ENCODE results near the gene FARSB.

The FARSB gene

DNA sequence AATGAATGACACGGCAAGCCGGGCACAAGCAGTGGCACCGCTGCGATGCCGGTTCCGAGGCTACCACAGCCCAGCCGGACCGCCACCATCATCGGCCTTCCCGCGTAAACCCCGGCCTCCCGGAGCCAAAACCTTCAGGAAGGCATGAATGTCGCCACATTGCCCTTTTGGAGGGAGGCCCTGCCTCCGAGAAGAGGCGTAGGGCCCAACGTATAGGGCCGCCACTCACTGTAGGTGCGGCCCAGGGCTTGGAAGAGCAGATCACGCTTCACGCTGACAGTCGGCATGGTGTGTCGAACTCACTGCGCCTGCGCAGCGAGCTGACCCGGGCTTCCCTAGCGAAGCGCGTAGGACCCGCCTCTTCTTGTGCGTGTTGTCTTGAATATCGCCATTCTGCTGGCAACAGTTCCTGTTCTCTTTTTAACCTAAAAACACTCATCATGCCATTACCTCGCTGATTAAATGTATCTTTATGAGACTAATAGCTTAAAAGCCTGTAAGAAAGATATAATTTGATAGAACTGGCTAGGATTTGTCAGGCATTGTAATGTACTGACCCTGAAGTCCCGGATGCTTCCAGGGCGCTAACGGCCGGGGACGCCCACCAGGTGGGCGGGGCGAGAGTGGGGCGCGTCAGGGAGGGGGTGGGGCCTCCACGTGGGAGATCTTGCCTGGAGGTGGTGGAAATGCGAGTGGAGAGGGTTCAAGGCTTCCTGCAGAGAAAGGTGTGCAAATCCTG lies at the start of gene FARSB:
Gene FARSB (minus strand): TSS at position 306 of the 739 bp plus-strand sequence. CDS start 19 bp downstream, at position 287.
- Histone ChIP-seq H3K27ac (ENCODE audit: low read depth, low read length) (peak within 1 kb of the TSS; percentile 81), H3K4me3 (ENCODE audit: low read length) (peak within 1 kb of the TSS; percentile 98), H3K79me2 (ENCODE audit: control insufficient read depth, low read length) (peaks cover 61% of the 10 kb centered on the region), H3K4me2 (ENCODE audit: low read length) (peak within 1 kb of the TSS; percentile 78), H3K36me3 (ENCODE audit: control insufficient read depth, low read length) (peaks cover 38% of the 10 kb centered on the region), H3K4me1 (ENCODE audit: control insufficient read depth, low read length) (peaks cover 40% of the 10 kb centered on the region), H3K27me3 (ENCODE audit: control insufficient read depth, low read length) (no peaks in the 10 kb centered on the region), H3K9me2 (replicated peaks; ENCODE audit: control insufficient read depth, low read length) (no peaks in the 10 kb centered on the region), H4K20me1 (ENCODE audit: control insufficient read depth, insufficient read depth, low read depth, low read length) (peaks cover 7% of the 10 kb centered on the region; the same call in 1 of the 2 replicates), H3K9me3 (ENCODE audit: control insufficient read depth, insufficient read depth, low read length) (no peaks in the 10 kb centered on the region), H3F3A (ENCODE audit: control insufficient read depth, insufficient read depth) (no peaks in the 10 kb centered on the region)
- TF ChIP-seq EZH2phosphoT487 (IDR thresholded peaks at IDR 0.05; ENCODE audit: borderline replicate concordance, low read length): no peak
- TF ChIP-seq, protein P1, sequence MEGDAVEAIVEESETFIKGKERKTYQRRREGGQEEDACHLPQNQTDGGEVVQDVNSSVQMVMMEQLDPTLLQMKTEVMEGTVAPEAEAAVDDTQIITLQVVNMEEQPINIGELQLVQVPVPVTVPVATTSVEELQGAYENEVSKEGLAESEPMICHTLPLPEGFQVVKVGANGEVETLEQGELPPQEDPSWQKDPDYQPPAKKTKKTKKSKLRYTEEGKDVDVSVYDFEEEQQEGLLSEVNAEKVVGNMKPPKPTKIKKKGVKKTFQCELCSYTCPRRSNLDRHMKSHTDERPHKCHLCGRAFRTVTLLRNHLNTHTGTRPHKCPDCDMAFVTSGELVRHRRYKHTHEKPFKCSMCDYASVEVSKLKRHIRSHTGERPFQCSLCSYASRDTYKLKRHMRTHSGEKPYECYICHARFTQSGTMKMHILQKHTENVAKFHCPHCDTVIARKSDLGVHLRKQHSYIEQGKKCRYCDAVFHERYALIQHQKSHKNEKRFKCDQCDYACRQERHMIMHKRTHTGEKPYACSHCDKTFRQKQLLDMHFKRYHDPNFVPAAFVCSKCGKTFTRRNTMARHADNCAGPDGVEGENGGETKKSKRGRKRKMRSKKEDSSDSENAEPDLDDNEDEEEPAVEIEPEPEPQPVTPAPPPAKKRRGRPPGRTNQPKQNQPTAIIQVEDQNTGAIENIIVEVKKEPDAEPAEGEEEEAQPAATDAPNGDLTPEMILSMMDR (IDR thresholded peaks at IDR 0.05; ENCODE audit: low read depth, low read length, poor library complexity, severe bottlenecking): no peak

DNA sequence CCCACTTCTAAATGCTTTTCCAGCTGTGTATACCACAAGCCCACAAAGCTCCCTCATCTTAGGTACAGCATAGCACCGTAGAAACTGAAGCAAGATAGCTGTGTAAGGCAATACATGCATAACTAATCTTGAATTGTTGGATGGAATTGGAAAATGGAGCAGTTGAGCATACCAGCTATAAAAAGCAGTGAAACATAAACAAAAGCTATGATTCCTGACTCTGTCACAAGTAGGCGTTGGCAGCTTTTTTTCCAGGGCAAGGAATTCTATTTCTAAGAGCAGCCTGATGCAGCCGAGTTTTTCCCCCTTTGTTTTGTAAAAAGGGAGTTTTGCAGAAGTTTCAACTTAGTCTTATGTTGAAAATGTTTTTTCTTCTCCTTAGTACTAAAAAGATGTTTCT lies 48.0 kb upstream of the FARSB start:
- Histone ChIP-seq H3K9me3 (ENCODE audit: control insufficient read depth, insufficient read depth, low read length) (no peaks in the 10 kb centered on the region), H4K20me1 (ENCODE audit: control insufficient read depth, insufficient read depth, low read depth, low read length) (no peaks in the 10 kb centered on the region), H3K36me3 (ENCODE audit: control insufficient read depth, low read length) (no peaks in the 10 kb centered on the region), H3K27me3 (ENCODE audit: control insufficient read depth, low read length) (peaks cover 4% of the 10 kb centered on the region), H3F3A (ENCODE audit: control insufficient read depth, insufficient read depth) (no peaks in the 10 kb centered on the region), H3K4me2 (ENCODE audit: low read length) (no peak overlapping the region), H3K4me3 (ENCODE audit: low read length) (no peak overlapping the region), H3K9me2 (replicated peaks; ENCODE audit: control insufficient read depth, low read length) (no peaks in the 10 kb centered on the region), H3K79me2 (ENCODE audit: control insufficient read depth, low read length) (no peaks in the 10 kb centered on the region), H3K27ac (ENCODE audit: low read depth, low read length) (no peak overlapping the region), H3K4me1 (ENCODE audit: control insufficient read depth, low read length) (peaks cover 26% of the 10 kb centered on the region)
- no peak for TF ChIP-seq EZH2phosphoT487 (IDR thresholded peaks at IDR 0.05; ENCODE audit: borderline replicate concordance, low read length)
- TF ChIP-seq, protein P1 (IDR thresholded peaks at IDR 0.05; ENCODE audit: low read depth, low read length, poor library complexity, severe bottlenecking): no peak

DNA sequence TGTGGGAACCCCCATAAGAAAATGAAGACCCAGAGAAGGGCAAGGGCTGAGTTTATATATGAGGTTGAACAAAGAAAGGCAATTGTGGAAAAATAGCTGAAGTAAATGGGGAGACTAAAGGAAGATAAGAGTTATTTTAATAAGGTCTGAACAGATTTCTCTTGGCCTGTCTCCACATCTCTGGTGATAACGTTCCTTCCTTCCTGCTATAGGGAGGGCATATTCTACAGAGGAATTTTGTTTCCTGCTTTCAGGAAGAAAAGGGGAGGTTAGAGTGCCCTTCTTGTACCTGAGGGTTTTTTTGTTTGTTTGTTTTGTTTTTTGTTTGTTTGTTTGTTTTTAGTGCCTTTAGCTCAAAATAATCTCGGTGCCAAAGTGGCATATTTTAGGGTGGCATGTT lies 47.2 kb upstream of the FARSB start:
- Histone ChIP-seq H3K79me2 (ENCODE audit: control insufficient read depth, low read length) (no peaks in the 10 kb centered on the region), H3K27ac (ENCODE audit: low read depth, low read length) (no peak overlapping the region), H3F3A (ENCODE audit: control insufficient read depth, insufficient read depth) (no peaks in the 10 kb centered on the region), H4K20me1 (ENCODE audit: control insufficient read depth, insufficient read depth, low read depth, low read length) (no peaks in the 10 kb centered on the region), H3K4me1 (ENCODE audit: control insufficient read depth, low read length) (peaks cover 18% of the 10 kb centered on the region), H3K9me2 (replicated peaks; ENCODE audit: control insufficient read depth, low read length) (no peaks in the 10 kb centered on the region), H3K9me3 (ENCODE audit: control insufficient read depth, insufficient read depth, low read length) (no peaks in the 10 kb centered on the region), H3K36me3 (ENCODE audit: control insufficient read depth, low read length) (no peaks in the 10 kb centered on the region), H3K27me3 (ENCODE audit: control insufficient read depth, low read length) (peaks cover 4% of the 10 kb centered on the region), H3K4me3 (ENCODE audit: low read length) (no peak overlapping the region), H3K4me2 (ENCODE audit: low read length) (no peak overlapping the region)
- TF ChIP-seq EZH2phosphoT487 (IDR thresholded peaks at IDR 0.05; ENCODE audit: borderline replicate concordance, low read length): no peak
- TF ChIP-seq, protein P1 (IDR thresholded peaks at IDR 0.05; ENCODE audit: low read depth, low read length, poor library complexity, severe bottlenecking): no peak

Measured in DOHH2 (cell line).